ENCODE data around the gene YWHAB. TPM values are rescaled to one million over a fixed set of nuclear protein-coding genes. Genes with fewer than 3 reads are reported as not detected.

The YWHAB gene
- total RNA-seq, 2 donors from 2014 or later, result 135 to 156 TPM

- DNase-seq (ENCODE audit: low spot score), result no peak
- Histone ChIP-seq H3K4me1 (ENCODE audit: control insufficient read depth in 1 of 2, low read depth in 2 of 2) (no peaks in the 10 kb centered on the region), H3K27me3 (replicated peaks; ENCODE audit: insufficient read depth) (no peaks in the 10 kb centered on the region), H3K27ac (no peak overlapping the region), H3K36me3 (no peaks in the 10 kb centered on the region), H3K4me3 (no peak overlapping the region), H3K9me3 (no peaks in the 10 kb centered on the region)
- TF ChIP-seq CTCF (IDR thresholded peaks at IDR 0.05), result no peak
- no peak for ATAC-seq (ENCODE audit: insufficient number of reproducible peaks, low FRiP score, low read depth)
Observed at GRCh38 chr20:44931911-44932310, 46.4 kb downstream of the YWHAB start.

GRCh38 chr20:44932916-44933315 is 47.4 kb downstream of the YWHAB start:
- Histone ChIP-seq H3K4me1 (ENCODE audit: control insufficient read depth in 1 of 2, low read depth in 2 of 2) (no peaks in the 10 kb centered on the region), H3K4me3 (no peak overlapping the region), H3K27me3 (replicated peaks; ENCODE audit: insufficient read depth) (no peaks in the 10 kb centered on the region), H3K36me3 (peaks cover 3% of the 10 kb centered on the region), H3K27ac (no peak overlapping the region), H3K9me3 (no peaks in the 10 kb centered on the region)
- no peak for ATAC-seq (ENCODE audit: insufficient number of reproducible peaks, low FRiP score, low read depth)
- TF ChIP-seq CTCF (IDR thresholded peaks at IDR 0.05), result no peak
- no peak for DNase-seq (ENCODE audit: low spot score)

GRCh38 chr20:44936510-44936909 is 51.0 kb downstream of the YWHAB start:
- TF ChIP-seq CTCF (IDR thresholded peaks at IDR 0.05), result no peak

GRCh38 chr20:44938637-44939036 is 53.1 kb downstream of the YWHAB start:
- Histone ChIP-seq H3K27ac (peak overlapping the region in 1 of 2 donors; percentile 7), H3K27me3 (replicated peaks; ENCODE audit: insufficient read depth) (no peaks in the 10 kb centered on the region), H3K4me3 (no peak overlapping the region), H3K4me1 (ENCODE audit: control insufficient read depth in 1 of 2, low read depth in 2 of 2) (no peaks in the 10 kb centered on the region), H3K9me3 (no peaks in the 10 kb centered on the region), H3K36me3 (peaks cover 34% of the 10 kb centered on the region)
- no peak for TF ChIP-seq CTCF (IDR thresholded peaks at IDR 0.05)
- ATAC-seq (ENCODE audit: insufficient number of reproducible peaks, low FRiP score, low read depth) (no peak), DNase-seq (ENCODE audit: low spot score) (no peak)

More at GRCh38 chr20:44936510-44936909, 51.0 kb downstream of the YWHAB start:
- Histone ChIP-seq H3K4me3 (no peak overlapping the region), H3K9me3 (no peaks in the 10 kb centered on the region), H3K27me3 (replicated peaks; ENCODE audit: insufficient read depth) (no peaks in the 10 kb centered on the region), H3K27ac (no peak overlapping the region), H3K36me3 (peaks cover 14% of the 10 kb centered on the region), H3K4me1 (ENCODE audit: control insufficient read depth in 1 of 2, low read depth in 2 of 2) (no peaks in the 10 kb centered on the region)
- DNase-seq (ENCODE audit: low spot score) (no peak), ATAC-seq (ENCODE audit: insufficient number of reproducible peaks, low FRiP score, low read depth) (no peak)

- no peak for ATAC-seq (ENCODE audit: insufficient number of reproducible peaks, low FRiP score, low read depth)
- H3K27me3 ChIP-seq (replicated peaks; ENCODE audit: insufficient read depth), result no peaks in the 10 kb centered on the region
Observed at GRCh38 chr20:44941120-44941691, 55.7 kb downstream of the YWHAB start.

More at GRCh38 chr20:44941120-44941691, 55.7 kb downstream of the YWHAB start:
- H3K9me3 ChIP-seq, result no peaks in the 10 kb centered on the region
- no peak for DNase-seq (ENCODE audit: low spot score)
- TF ChIP-seq CTCF (IDR thresholded peaks at IDR 0.05), result no peak
- H3K4me1 ChIP-seq (ENCODE audit: control insufficient read depth in 1 of 2, low read depth in 2 of 2), result no peaks in the 10 kb centered on the region
- peaks cover 51% of the 10 kb centered on the region for H3K36me3 ChIP-seq
- no peak overlapping the region for H3K27ac ChIP-seq
- no peak overlapping the region for H3K4me3 ChIP-seq

Data from thoracic aorta (tissue), 2 donors.